ENCODE measurements around the gene CCDC172. TPM values are rescaled to one million over a fixed set of nuclear protein-coding genes. Genes with fewer than 3 reads are reported as not detected.
"Not testable (repeated sequence)": the region's sequence is repeated elsewhere in the genome, so short reads cannot be mapped to it uniquely, and the experiment has no call there.

CCDC172 gene
- total and polyA plus RNA-seq, 2 donors (not counting 1 experiment from before 2014, with no cell fraction given) = not detected

GRCh38 chr10:116393246-116393831, 69.1 kb downstream of the CCDC172 start:
- CTCF ChIA-PET; H3K27me3 ChIP-seq (replicated peaks in 1 of 4; ENCODE audit: control extremely low read depth in 1 of 4, control insufficient read depth in 3 of 4, insufficient read depth in 4 of 4, low read length in 3 of 4); H3K9me3 Mint-ChIP-seq (ENCODE audit: insufficient read depth); H3K4me1 Mint-ChIP-seq; H4K20me1 ChIP-seq (ENCODE audit: control insufficient read depth, insufficient read depth, low read length, poor library complexity, severe bottlenecking); H3K4me2 ChIP-seq (replicated peaks; ENCODE audit: low read depth, low read length, poor library complexity, severe bottlenecking); POLR2A ChIA-PET; DNase-seq; H3K4me3 Mint-ChIP-seq; H3K9me3 ChIP-seq (ENCODE audit: control extremely low read depth in 1 of 3, control insufficient read depth in 2 of 3, insufficient read depth in 1 of 3, low read length in 2 of 3); H3K4me3 ChIP-seq (ENCODE audit: control extremely low read depth in 1 of 5, extremely low read depth in 1 of 5, insufficient read depth in 1 of 5, low read depth in 2 of 5, low read length in 4 of 5); H3K4me1 ChIP-seq (ENCODE audit: control insufficient read depth in 2 of 2, insufficient read depth in 2 of 2, low read length in 2 of 2); H3K27ac ChIP-seq (ENCODE audit: low read length in 2 of 2); H2AFZ ChIP-seq (ENCODE audit: insufficient read depth, low read depth, low read length, poor library complexity, severe bottlenecking); ATAC-seq (ENCODE audit: low read depth); H3K79me2 ChIP-seq (ENCODE audit: control insufficient read depth, insufficient read depth, low read length); H3K27me3 Mint-ChIP-seq; H3K27ac Mint-ChIP-seq; H3K36me3 ChIP-seq (replicated peaks in 1 of 2; ENCODE audit: control extremely low read depth in 1 of 2, control insufficient read depth in 1 of 2, extremely low read depth in 1 of 2, insufficient read depth in 2 of 2, low read length in 1 of 2); intact Hi-C loops (cut with micrococcal nuclease); H3K9ac ChIP-seq (ENCODE audit: low read length): not testable (repeated sequence)
- 98% methylated on average over 39 of the region's 43 CpGs for WGBS (ENCODE audit: insufficient coverage)

GRCh38 chr10:116395223-116395985, 71.2 kb downstream of the CCDC172 start:
- H3K79me2 ChIP-seq (ENCODE audit: control insufficient read depth, insufficient read depth, low read length) = no peaks in the 10 kb centered on the region
- H2AFZ ChIP-seq (ENCODE audit: insufficient read depth, low read depth, low read length, poor library complexity, severe bottlenecking) = no peak overlapping the region
- H3K4me3 ChIP-seq (ENCODE audit: control extremely low read depth in 1 of 5, extremely low read depth in 1 of 5, insufficient read depth in 1 of 5, low read depth in 2 of 5, low read length in 4 of 5) = no peak overlapping the region
- no peak overlapping the region for H3K27ac Mint-ChIP-seq
- no peak overlapping the region for H3K27ac ChIP-seq (ENCODE audit: low read length in 2 of 2)
- no peak overlapping the region for H3K4me3 Mint-ChIP-seq
- TF ChIP-seq CTCF (IDR thresholded peaks at IDR 0.05) (no peak), EZH2 (IDR thresholded peaks at IDR 0.05; ENCODE audit: borderline replicate concordance, insufficient read depth, low read depth, low read length, poor library complexity, severe bottlenecking) (no peak)
- no peaks in the 10 kb centered on the region for H3K4me1 ChIP-seq (ENCODE audit: control insufficient read depth in 2 of 2, insufficient read depth in 2 of 2, low read length in 2 of 2)
- no peaks in the 10 kb centered on the region for H4K20me1 ChIP-seq (ENCODE audit: control insufficient read depth, insufficient read depth, low read length, poor library complexity, severe bottlenecking)
- H3K9ac ChIP-seq (ENCODE audit: low read length) = no peak overlapping the region
- intact Hi-C loops (cut with micrococcal nuclease) = no loop called here
- CTCF ChIA-PET = no interaction called here
- peaks cover 0 to 2% (median 0%) of the 10 kb centered on the region in 4 experiments for H3K27me3 ChIP-seq (replicated peaks in 1 of 4; ENCODE audit: control extremely low read depth in 1 of 4, control insufficient read depth in 3 of 4, insufficient read depth in 4 of 4, low read length in 3 of 4)
- H3K4me2 ChIP-seq (replicated peaks; ENCODE audit: low read depth, low read length, poor library complexity, severe bottlenecking) = no peak overlapping the region
- ATAC-seq (ENCODE audit: low read depth) (no peak), DNase-seq (no peak)
- H3K9me3 Mint-ChIP-seq (ENCODE audit: insufficient read depth) = peaks cover 2% of the 10 kb centered on the region
- POLR2A ChIA-PET = no interaction called here
- peaks cover 0 to 5% (median 0%) of the 10 kb centered on the region in 3 donors for H3K9me3 ChIP-seq (ENCODE audit: control extremely low read depth in 1 of 3, control insufficient read depth in 2 of 3, insufficient read depth in 1 of 3, low read length in 2 of 3)
- H3K4me1 Mint-ChIP-seq = no peaks in the 10 kb centered on the region
- no peaks in the 10 kb centered on the region for H3K36me3 ChIP-seq (replicated peaks in 1 of 2; ENCODE audit: control extremely low read depth in 1 of 2, control insufficient read depth in 1 of 2, extremely low read depth in 1 of 2, insufficient read depth in 2 of 2, low read length in 1 of 2)
- 81% methylated on average over 12 of the region's 13 CpGs for WGBS (ENCODE audit: insufficient coverage)
- peaks cover 2% of the 10 kb centered on the region for H3K27me3 Mint-ChIP-seq
